Measurements from ENCODE around the gene MBD3L5.
"Not testable (repeated sequence)": the region's sequence is repeated elsewhere in the genome, so short reads cannot be mapped to it uniquely, and the experiment has no call there.

Gene MBD3L5

GRCh38 chr19:7030278-7030677 is at the start of gene MBD3L5:
TSS of gene MBD3L5 (plus strand) at chr19:7030578. CDS start at chr19:7030612, 34 bp downstream.
- not testable (repeated sequence) for DNase-seq

DNA sequence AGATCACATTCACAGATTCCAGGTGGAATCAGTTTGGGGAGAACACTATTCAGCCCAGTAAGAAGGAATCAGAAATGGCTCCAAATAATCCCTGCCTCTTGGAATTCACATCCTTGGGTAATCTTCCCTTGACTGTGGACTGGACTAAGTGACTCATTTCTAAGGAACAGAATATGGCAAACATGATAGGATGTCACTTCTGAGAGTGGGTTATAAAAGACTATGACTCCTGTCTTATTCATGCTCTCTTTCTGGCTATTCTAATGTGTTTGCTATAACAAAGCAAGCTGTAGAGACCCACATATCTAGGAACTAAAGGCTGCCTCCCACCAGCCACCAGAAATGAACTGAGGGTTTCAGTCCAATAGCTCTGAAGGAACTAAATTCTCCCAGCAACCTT is 46.9 kb upstream of the MBD3L5 start:
- no peak for DNase-seq

GRCh38 chr19:6987850-6988249 is 42.5 kb upstream of the MBD3L5 start:
- no peak for DNase-seq

- no peak for DNase-seq
Measured at GRCh38 chr19:6988257-6988656, 42.1 kb upstream of the MBD3L5 start.

- no peak for DNase-seq
Measured at GRCh38 chr19:6995054-6995453, 35.3 kb upstream of the MBD3L5 start.

DNA sequence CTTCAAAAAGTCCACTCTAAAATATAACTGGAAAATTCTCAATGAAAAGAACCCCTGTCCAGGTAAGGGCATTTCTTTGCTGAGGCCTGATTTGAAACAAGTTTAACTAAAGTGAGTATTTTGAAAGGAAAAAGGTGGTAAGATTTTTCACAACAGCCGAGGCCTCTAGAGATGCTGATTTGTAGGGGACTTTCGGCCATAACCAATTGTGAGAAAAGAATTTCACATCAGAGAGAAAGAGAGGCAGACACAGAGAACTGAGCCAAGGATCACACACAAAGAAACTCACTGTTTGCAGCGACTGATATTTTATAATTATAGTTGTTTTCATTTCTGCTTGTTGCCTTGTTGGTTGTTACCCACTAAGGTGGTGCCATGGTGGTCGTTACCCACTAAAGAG is 33.6 kb upstream of the MBD3L5 start:
- DNase-seq: no peak

DNA sequence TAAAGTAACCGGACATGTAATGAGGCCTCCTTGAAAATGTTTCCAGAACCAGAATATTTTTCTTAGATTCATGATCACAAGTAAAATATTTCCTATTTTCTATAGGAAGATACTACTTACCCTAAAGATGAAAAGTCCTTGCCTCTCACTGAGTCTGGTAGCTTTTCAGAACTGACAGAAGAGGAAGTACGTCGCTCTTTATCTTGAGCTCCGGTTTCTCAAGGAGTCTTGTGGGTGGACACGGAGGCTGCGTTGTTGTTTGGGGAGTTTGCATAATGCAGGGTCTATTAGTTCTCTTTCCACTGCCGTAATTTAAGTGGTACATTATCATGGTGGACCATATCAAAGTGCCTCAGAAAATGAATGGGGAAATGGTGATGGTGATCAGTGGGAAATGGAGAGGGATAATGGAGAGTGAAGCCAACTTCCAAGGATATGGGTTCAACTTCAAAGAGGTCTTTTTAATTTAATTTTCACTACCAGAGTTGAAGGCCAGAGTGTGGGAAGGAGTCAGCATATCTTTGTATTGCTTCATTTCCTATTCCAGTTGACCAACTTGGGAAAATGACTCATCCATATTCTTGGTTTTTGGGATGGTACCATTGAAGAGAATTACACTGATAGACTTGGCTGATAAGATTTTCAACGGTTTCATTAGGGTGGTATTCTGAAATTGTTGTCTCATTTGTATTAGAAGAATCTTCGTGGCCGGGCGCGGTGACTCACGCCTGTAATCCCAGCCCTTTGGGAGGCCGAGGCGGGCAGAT is 32.5 kb upstream of the MBD3L5 start:
- no peak for DNase-seq

DNA sequence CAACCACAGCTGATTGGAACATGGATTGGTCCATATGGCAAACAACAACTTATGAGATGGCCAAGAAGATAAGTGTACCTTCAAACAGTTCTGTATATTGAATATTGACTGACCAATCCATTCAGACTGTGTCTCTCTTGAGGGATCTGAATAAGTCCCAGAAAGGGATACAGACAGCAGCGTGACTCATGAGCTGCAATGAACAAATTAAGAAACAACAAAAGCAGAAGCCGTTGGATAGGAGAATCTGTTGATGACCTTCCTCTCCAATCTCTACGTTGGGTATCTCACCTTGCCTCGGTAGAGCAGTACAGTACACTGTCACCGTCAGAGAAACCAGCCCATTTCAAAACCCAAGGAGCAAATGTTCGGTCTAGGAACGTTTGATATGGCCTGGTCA is 30.4 kb upstream of the MBD3L5 start:
- no peak for DNase-seq

DNA sequence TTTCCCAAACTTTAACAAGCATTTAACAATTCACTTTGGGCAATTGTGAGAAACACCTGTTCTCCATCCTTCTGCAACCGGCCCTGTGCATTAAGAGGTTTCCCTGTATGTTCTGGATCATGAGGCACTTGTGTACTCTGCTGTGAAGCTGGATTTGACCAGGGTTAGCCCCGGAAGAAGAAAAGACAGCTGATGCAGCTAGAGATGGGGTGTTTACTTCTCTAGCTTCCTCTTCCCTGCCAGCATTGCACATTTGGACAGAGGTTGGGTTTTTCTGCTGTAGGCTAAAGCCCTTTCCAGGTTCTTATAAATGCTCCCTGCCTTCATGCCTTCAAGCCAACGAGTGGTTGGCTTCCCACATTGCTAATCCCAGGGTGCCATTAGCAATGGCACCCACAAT is 30.0 kb upstream of the MBD3L5 start:
- no peak for DNase-seq

- no peak for DNase-seq
Measured at GRCh38 chr19:7000816-7001215, 29.6 kb upstream of the MBD3L5 start.

- no peak for DNase-seq
Measured at GRCh38 chr19:7004313-7004931, 26.0 kb upstream of the MBD3L5 start.

- DNase-seq: no peak
Measured at GRCh38 chr19:7006135-7006704, 24.2 kb upstream of the MBD3L5 start.

DNA sequence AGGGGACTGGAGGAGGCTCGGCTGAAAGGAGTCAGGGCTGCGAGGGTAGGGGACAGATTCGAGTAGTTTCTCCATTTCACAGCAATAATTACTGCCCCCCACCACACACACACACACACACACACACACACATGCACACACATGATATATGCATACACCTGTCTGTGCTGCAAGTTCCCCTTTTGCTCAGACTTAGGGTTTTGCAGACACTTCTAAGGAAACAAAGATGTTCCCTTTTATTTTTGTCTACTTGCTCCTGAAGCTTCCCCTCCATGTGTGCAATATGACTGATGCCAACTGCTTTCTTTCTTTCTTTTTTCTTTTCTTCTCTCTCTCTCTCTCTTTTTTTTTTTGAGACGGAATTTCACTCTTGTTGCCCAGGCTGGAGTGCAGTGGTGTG is 22.5 kb upstream of the MBD3L5 start:
- no peak for DNase-seq

- no peak for DNase-seq
Measured at GRCh38 chr19:7010722-7011593, 19.4 kb upstream of the MBD3L5 start.

DNA sequence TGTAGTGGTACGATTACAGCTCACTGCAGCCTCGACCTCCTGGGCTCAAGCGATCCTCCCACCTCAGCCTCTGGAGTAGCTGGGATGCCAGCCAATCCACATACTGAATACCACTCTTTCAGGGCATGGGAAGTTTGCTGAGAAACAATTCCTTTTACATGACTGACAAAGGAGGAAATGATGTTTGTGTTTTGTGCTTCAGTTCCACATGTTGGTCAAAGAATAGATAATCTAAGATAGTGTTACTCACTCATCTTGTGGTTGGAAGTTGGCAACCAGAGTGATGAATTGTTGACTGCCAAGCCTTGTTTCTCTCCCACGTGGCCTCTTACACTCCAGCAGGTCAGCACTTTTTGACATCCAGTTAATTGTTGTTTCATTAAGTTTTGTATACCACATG is 16.7 kb upstream of the MBD3L5 start:
- no peak for DNase-seq

DNA sequence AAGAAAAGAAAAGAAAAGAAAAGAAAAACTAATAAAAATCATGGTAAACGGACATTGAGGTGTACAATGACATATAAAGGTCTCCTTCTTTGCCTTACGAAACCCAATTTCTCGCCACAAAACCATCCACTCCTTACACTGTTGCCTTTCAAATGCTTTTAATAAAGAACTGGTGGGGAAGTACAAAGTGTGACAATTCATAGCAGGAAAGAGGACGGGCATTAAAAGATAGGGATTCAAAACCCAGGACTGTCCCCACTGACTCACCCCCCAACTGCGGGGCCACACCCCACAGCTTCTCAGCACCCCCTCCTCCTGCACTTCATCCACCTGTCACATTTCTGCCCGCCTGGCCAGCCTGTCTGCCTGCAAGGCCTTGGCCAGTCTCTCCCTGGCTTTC is 11.6 kb upstream of the MBD3L5 start:
- no peak for DNase-seq

DNA sequence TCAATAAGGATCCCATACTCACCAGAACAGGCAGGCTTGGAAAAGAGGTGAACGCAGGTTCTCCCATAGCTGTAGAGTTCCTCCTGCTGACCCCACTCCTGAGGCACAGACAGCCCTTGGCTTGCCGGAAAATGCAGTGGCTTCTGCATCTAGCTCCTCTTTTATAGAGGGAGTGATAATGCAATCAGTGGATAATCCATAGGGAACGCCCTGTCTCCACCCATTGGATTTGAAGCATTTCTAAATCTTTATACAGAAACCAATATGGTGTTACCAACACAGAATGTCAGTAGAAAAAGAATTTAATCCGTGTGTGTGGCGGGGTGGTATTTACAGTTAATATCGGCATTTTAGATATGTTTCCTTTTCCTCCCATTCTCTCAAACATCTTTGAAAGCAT is 9.0 kb upstream of the MBD3L5 start, which contains the start of gene MBD3L2B:
MBD3L2B (minus strand) TSS at position 101 of the 400 bp plus-strand sequence; CDS start at position 67, 34 bp downstream.
- not testable (repeated sequence) for DNase-seq

- DNase-seq: not testable (repeated sequence)
Measured at GRCh38 chr19:7028790-7029189, 1.6 kb upstream of the MBD3L5 start.

DNA sequence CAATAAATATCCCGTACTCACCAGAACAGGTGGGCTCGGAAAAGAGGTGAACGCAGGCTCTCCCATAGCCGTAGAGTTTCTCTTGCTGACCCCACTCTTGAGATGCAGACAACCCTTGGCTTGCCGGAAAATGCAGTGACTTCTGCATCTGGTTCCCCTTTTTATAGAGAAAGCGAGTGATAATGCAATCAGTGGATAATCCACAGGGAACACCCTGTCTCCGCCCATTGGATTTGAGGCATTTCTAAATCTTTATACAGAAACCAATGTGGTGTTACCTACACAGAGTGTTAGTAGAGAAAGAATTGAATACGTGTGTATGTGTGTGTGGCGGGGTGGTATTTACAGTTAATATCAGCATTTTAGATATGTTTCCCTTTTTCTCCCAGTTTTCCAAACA is 9.7 kb downstream of the MBD3L5 start, which contains the start of gene MBD3L4:
MBD3L4 (minus strand) TSS at position 101 of the 400 bp plus-strand sequence; CDS start at position 66, 35 bp downstream.
- not testable (repeated sequence) for DNase-seq

DNA sequence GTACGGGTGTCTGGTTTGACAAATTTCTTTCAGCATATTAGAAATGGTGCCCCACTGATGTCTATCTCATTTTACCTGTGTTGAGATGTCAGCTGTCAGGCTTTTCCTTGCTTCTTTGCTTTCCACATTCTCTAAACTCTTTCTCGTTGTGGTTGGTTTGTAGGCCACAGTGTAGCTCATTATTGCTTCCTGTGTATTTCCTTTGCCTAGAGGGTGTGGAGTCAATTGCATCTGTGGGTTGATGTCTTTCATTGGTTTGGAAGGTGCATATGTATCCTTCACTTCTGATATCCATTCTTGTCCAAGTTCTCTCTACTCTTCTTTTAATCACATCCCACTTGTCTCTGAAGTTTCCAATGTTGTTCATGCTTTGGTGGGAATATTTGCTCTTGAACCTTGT is 11.2 kb downstream of the MBD3L5 start:
- not testable (repeated sequence) for DNase-seq

DNA sequence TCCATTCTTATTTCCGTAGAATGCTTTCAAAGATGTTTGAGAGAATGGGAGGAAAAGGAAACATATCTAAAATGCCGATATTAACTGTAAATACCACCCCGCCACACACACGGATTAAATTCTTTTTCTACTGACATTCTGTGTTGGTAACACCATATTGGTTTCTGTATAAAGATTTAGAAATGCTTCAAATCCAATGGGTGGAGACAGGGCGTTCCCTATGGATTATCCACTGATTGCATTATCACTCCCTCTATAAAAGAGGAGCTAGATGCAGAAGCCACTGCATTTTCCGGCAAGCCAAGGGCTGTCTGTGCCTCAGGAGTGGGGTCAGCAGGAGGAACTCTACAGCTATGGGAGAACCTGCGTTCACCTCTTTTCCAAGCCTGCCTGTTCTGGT is 18.6 kb downstream of the MBD3L5 start, which contains the start of gene MBD3L2:
MBD3L2 (plus strand) TSS at position 301 of the 400 bp plus-strand sequence; CDS start at position 354, 53 bp downstream.
- not testable (repeated sequence) for DNase-seq

DNA sequence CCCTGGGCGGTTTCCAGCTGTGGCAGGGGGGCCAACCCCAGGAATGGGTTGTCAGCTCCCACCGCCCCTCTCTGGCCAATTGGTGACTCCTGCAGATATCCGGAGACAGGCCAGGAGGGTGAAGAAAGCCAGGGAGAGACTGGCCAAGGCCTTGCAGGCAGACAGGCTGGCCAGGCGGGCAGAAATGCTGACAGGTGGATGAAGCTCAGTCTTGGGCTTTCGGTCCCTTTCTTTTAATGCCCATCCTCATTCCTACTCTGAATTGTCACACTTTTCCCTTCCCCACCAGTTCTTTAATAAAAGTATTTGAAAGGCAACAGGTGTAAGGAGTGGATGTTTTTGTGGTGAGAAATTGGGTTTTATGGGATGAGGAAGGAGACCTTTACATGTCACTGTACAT is 21.0 kb downstream of the MBD3L5 start:
- DNase-seq: not testable (repeated sequence)

- DNase-seq: not testable (repeated sequence)
Measured at GRCh38 chr19:7052896-7053295, 22.5 kb downstream of the MBD3L5 start.

Measured in NCI-H69 (cell line).